ENCODE results near the gene SFTA2. TPM values are rescaled to one million over a fixed set of nuclear protein-coding genes. Genes with fewer than 3 reads are reported as not detected.

SFTA2 gene
- total RNA-seq, 3 donors from 2014 or later (not counting 1 experiment from before 2014, with no cell fraction given) = not detected

DNA sequence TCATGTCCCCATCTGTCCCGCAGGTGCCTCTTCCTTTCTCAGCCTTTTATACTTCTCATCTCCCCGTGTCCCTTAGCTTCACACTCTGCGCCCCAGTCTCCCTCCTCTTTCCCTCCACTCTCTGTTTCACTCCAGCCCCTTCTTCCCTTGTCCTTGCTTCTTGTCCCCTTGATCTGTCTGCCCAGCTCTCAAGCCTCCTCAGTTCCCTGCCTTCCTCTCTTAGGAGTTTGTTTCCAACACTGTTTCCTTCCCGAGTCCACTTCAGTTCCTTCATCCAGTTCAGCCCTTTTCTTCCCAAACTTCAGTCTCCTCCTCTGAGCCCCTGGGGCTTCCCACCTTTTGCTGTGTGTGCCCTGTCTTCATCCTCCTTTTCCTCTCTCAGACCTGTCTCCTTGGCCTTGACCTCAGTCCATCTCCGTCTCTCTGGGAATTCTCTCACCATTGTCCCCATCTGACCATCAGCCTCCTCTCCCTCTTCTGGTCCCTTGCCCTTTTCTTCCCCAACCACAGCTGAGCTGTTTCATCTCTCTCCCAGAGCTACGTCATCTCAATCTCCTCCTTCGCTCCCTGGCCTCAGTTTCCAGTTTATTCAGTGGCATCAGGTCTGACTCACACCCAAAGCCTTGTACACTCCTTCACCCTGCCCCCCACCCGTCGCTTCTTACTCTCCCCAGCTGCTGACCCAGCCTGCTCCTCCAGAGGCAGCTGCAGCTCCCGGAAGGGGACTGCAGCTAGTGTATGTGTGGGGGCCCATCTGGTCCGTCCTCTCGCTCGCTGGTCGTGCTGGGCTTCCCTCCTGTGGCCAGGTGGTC, 50.4 kb downstream of the SFTA2 start:
- intact Hi-C loops (cut with micrococcal nuclease) = no loop called here
- no peak overlapping the region for H3K27ac Mint-ChIP-seq
- DNase-seq (no peak), ATAC-seq (no peak)
- no peak overlapping the region for H3K4me3 Mint-ChIP-seq
- Histone ChIP-seq H3K27ac (ENCODE audit: low read length) (no peak overlapping the region), H3K4me1 (ENCODE audit: control insufficient read depth, insufficient read depth, low read length) (peaks cover 28% of the 10 kb centered on the region), H3K27me3 (ENCODE audit: control insufficient read depth, insufficient read depth, low read length) (peaks cover 3% of the 10 kb centered on the region), H3K4me3 (ENCODE audit: low read length) (no peak overlapping the region), H3K9me3 (ENCODE audit: control insufficient read depth, insufficient read depth, low read length) (no peaks in the 10 kb centered on the region), H3K36me3 (ENCODE audit: control insufficient read depth, insufficient read depth, low read length) (no peaks in the 10 kb centered on the region)
- H3K36me3 Mint-ChIP-seq = no peaks in the 10 kb centered on the region
- H3K4me1 Mint-ChIP-seq = peaks cover 25 to 39% of the 10 kb centered on the region in 2 donors
- 87% methylated on average over 14 of the region's 14 CpGs for WGBS (ENCODE audit: insufficient coverage)
- H3K9me3 Mint-ChIP-seq = no peaks in the 10 kb centered on the region
- H3K27me3 Mint-ChIP-seq (ENCODE audit: low read depth in 2 of 2) = peaks cover 7 to 26% of the 10 kb centered on the region in 2 donors
- TF ChIP-seq, protein P1, sequence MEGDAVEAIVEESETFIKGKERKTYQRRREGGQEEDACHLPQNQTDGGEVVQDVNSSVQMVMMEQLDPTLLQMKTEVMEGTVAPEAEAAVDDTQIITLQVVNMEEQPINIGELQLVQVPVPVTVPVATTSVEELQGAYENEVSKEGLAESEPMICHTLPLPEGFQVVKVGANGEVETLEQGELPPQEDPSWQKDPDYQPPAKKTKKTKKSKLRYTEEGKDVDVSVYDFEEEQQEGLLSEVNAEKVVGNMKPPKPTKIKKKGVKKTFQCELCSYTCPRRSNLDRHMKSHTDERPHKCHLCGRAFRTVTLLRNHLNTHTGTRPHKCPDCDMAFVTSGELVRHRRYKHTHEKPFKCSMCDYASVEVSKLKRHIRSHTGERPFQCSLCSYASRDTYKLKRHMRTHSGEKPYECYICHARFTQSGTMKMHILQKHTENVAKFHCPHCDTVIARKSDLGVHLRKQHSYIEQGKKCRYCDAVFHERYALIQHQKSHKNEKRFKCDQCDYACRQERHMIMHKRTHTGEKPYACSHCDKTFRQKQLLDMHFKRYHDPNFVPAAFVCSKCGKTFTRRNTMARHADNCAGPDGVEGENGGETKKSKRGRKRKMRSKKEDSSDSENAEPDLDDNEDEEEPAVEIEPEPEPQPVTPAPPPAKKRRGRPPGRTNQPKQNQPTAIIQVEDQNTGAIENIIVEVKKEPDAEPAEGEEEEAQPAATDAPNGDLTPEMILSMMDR (IDR thresholded peaks at IDR 0.05) = no peak

Other genes with a start within 250 kb of the SFTA2 start
- 100 to 1,000 TPM; 183 to 260 (median 219) TPM for gene PPP1R18, start 245.5 kb downstream of the SFTA2 start, total RNA-seq
- gene NRM, start 241.2 kb downstream of the SFTA2 start, total RNA-seq = 1 to 10 TPM; 7.4 to 8.9 (median 8.7) TPM
- gene MDC1, start 214.9 kb downstream of the SFTA2 start, total RNA-seq = 10 to 100 TPM; 61.2 to 77.0 (median 64.5) TPM
- gene TUBB, start 211.8 kb downstream of the SFTA2 start, total RNA-seq = 100 to 1,000 TPM; 121 to 168 (median 127) TPM
- 100 to 1,000 TPM in 1 of 3 donors, 10 to 100 TPM in 2; 73.1 to 113 (median 94.2) TPM for gene FLOT1, start 189.5 kb downstream of the SFTA2 start, total RNA-seq
- 100 to 1,000 TPM in 1 of 3 donors, 10 to 100 TPM in 2; 39.7 to 105 (median 66.5) TPM for gene IER3, start 187.6 kb downstream of the SFTA2 start, total RNA-seq
- gene DDR1, start 47.7 kb downstream of the SFTA2 start, total RNA-seq = 1 to 10 TPM; 2.6 to 7.4 (median 5.2) TPM
- gene GTF2H4, start 24.0 kb downstream of the SFTA2 start, total RNA-seq = 10 to 100 TPM; 13.5 to 17.9 (median 15.7) TPM
- 10 to 100 TPM; 16.9 to 36.7 (median 24.5) TPM for gene VARS2, start 17.9 kb downstream of the SFTA2 start, total RNA-seq
- gene MUCL3, start 8.8 kb upstream of the SFTA2 start, total RNA-seq = not detected
- not detected for gene MUC21, start 51.5 kb upstream of the SFTA2 start, total RNA-seq
- not detected for gene MUC22, start 78.3 kb upstream of the SFTA2 start, total RNA-seq
- not detected for gene C6orf15, start 180.4 kb upstream of the SFTA2 start, total RNA-seq
- not detected for gene PSORS1C1, start 182.6 kb upstream of the SFTA2 start, total RNA-seq
- not detected for gene CDSN, start 188.3 kb upstream of the SFTA2 start, total RNA-seq
- not detected for gene PSORS1C2, start 206.9 kb upstream of the SFTA2 start, total RNA-seq
- 10 to 100 TPM; 13.0 to 20.7 (median 16.9) TPM for gene CCHCR1, start 225.6 kb upstream of the SFTA2 start, total RNA-seq
- gene TCF19, start 226.4 kb upstream of the SFTA2 start, total RNA-seq = 10 to 100 TPM in 1 of 3 donors, 1 to 10 TPM in 2; 7.2 to 12.0 (median 9.2) TPM
- not detected for gene POU5F1, start 238.5 kb upstream of the SFTA2 start, total RNA-seq